Activated CD8-positive, alpha-beta memory T cell treated with anti-CD3 and anti-CD28 coated beads, Interleukin-2, amount 50 U/mL, for 24 hours (primary cell): ENCODE results near the gene BPIFB1.

Experiments used
- DNase-seq: peaks from one replicate; pipeline ENCODE4 v3.0.0-alpha.2; 2020; ENCODE audit errors: extremely low read depth

BPIFB1 gene

GRCh38 chr20:33282991-33283555 lies at the start of gene BPIFB1:
BPIFB1 (plus strand) TSS chr20:33283214; CDS start chr20:33286074, 2,860 bp downstream.
- DNase-seq = no peak

GRCh38 chr20:33234050-33234449 lies 49.0 kb upstream of the BPIFB1 start:
- DNase-seq = no peak

- no peak for DNase-seq
Observed at GRCh38 chr20:33235696-33236095, 47.3 kb upstream of the BPIFB1 start, which contains the start of gene BPIFA1. BPIFA1 (plus strand) TSS chr20:33235996; CDS start chr20:33237712, 1,716 bp downstream.

GRCh38 chr20:33236351-33236750 lies 46.7 kb upstream of the BPIFB1 start:
- no peak for DNase-seq

GRCh38 chr20:33237989-33238388 lies 45.0 kb upstream of the BPIFB1 start:
- no peak for DNase-seq

GRCh38 chr20:33239418-33239817 lies 43.6 kb upstream of the BPIFB1 start:
- no peak for DNase-seq

GRCh38 chr20:33239979-33240736 lies 42.9 kb upstream of the BPIFB1 start:
- no peak for DNase-seq

GRCh38 chr20:33240923-33241322 lies 42.1 kb upstream of the BPIFB1 start:
- no peak for DNase-seq

- no peak for DNase-seq
Observed at GRCh38 chr20:33242319-33243100, 40.5 kb upstream of the BPIFB1 start.

GRCh38 chr20:33246077-33246476 lies 36.9 kb upstream of the BPIFB1 start:
- DNase-seq = no peak

- no peak for DNase-seq
Observed at GRCh38 chr20:33249456-33249855, 33.6 kb upstream of the BPIFB1 start.

GRCh38 chr20:33250666-33251065 lies 32.3 kb upstream of the BPIFB1 start:
- no peak for DNase-seq

GRCh38 chr20:33251496-33251895 lies 31.5 kb upstream of the BPIFB1 start:
- DNase-seq = no peak

- DNase-seq = no peak
Observed at GRCh38 chr20:33252460-33252859, 30.6 kb upstream of the BPIFB1 start.

GRCh38 chr20:33255005-33255404 lies 28.0 kb upstream of the BPIFB1 start:
- DNase-seq = no peak

- DNase-seq = no peak
Observed at GRCh38 chr20:33257237-33257636, 25.8 kb upstream of the BPIFB1 start.

GRCh38 chr20:33259371-33259770 lies 23.6 kb upstream of the BPIFB1 start:
- DNase-seq = no peak

- no peak for DNase-seq
Observed at GRCh38 chr20:33261465-33261864, 21.5 kb upstream of the BPIFB1 start.

- DNase-seq = no peak
Observed at GRCh38 chr20:33262658-33263065, 20.4 kb upstream of the BPIFB1 start.

GRCh38 chr20:33263784-33264183 lies 19.2 kb upstream of the BPIFB1 start:
- DNase-seq = no peak

GRCh38 chr20:33267701-33268100 lies 15.3 kb upstream of the BPIFB1 start:
- no peak for DNase-seq

- no peak for DNase-seq
Observed at GRCh38 chr20:33272155-33272873, 10.7 kb upstream of the BPIFB1 start.
